H1 (cell line): ENCODE results near the gene CFHR5. TPM values are rescaled to one million over a fixed set of nuclear protein-coding genes. Genes with fewer than 3 reads are reported as not detected.

Source experiments
- CTCF ChIA-PET: fragments of 300-600 bp; sonication (Branson Sonifier 250); formaldehyde crosslinking; loops from one replicate; lab custom pipeline; 2021; ENCODE audit not compliant: partially characterized antibody; lab: Charles Lee
- POLR2A ChIA-PET: fragments of 300-600 bp; sonication (Branson Sonifier 250); formaldehyde crosslinking; loops from one replicate; lab custom pipeline; 2021; ENCODE audit warnings: inconsistent platforms; ENCODE audit not compliant: partially characterized antibody; lab: Charles Lee
- DNase-seq, 2 experiments: peaks; one replicate each; pipeline versions ENCODE4 v3.0.0 to v3.0.0-alpha.2; 2010 to 2022; ENCODE audit warnings: low spot score in 2 of 2, low read depth in 1 of 2, mixed read lengths in 1 of 2
- FAIRE-seq: peaks from 2 replicates; lab custom pipeline; 2011; peaks lifted over from hg19 to GRCh38; lab: Jason Lieb, UNC
- H2AFZ ChIP-seq: 2 replicates; pipeline ENCODE4 v1.8.1; 2012; ENCODE audit warnings: low read length, inconsistent platforms
- H2AK5ac ChIP-seq: 2 replicates; pipeline ENCODE4 v1.6.1; 2013; ENCODE audit warnings: low read depth, low read length
- H2BK120ac ChIP-seq: replicated peaks from 2 replicates; pipeline ENCODE3; 2013; ENCODE audit warnings: low read depth, low read length, inconsistent platforms
- H2BK12ac ChIP-seq: 2 replicates; pipeline ENCODE4 v1.6.1; 2013; ENCODE audit warnings: low read depth, low read length
- H2BK15ac ChIP-seq: 2 replicates; pipeline ENCODE4 v1.6.1; 2013; ENCODE audit warnings: low read length
- H2BK20ac ChIP-seq: 2 replicates; pipeline ENCODE4 v1.6.1; 2013; ENCODE audit warnings: low read length
- H2BK5ac ChIP-seq: 2 replicates; pipeline ENCODE4 v1.6.1; 2013; ENCODE audit warnings: low read depth, low read length
- H3K14ac ChIP-seq: 2 replicates; pipeline ENCODE4 v1.6.1; 2013; ENCODE audit warnings: inconsistent platforms; ENCODE audit not compliant: insufficient read length
- H3K18ac ChIP-seq: 2 replicates; pipeline ENCODE4 v1.6.1; 2013; ENCODE audit warnings: low read length; ENCODE audit errors: extremely low read depth
- H3K23ac ChIP-seq: 2 replicates; pipeline ENCODE4 v1.6.1; 2013; ENCODE audit warnings: inconsistent platforms; ENCODE audit not compliant: insufficient read length
- H3K23me2 ChIP-seq: 2 replicates; pipeline ENCODE4 v1.6.1; 2013; ENCODE audit warnings: low read depth, low read length
- H3K27ac ChIP-seq: 2 replicates; pipeline ENCODE4 v1.6.1; 2011; ENCODE audit warnings: low read depth, low read length, inconsistent platforms
- H3K27me3 ChIP-seq, 4 experiments: replicated peaks in 1 of 4; 1 replicate in 1 of 4; 2 replicates in 3 of 4; pipeline versions ENCODE4 v1.6.1 to v1.8.1; 2011 to 2013; ENCODE audit warnings: low read length in 3 of 4, mild to moderate bottlenecking in 3 of 4, inconsistent platforms in 2 of 4, mixed read lengths in 2 of 4, moderate library complexity in 1 of 4; ENCODE audit not compliant: control insufficient read depth in 3 of 4, insufficient read depth in 3 of 4; ENCODE audit errors: extremely low read depth in 1 of 4
- H3K36me3 ChIP-seq, 4 experiments: 2 replicates each; pipeline versions ENCODE4 v1.6.1 to v1.8.1; 2011 to 2013; ENCODE audit warnings: mild to moderate bottlenecking in 4 of 4, low read length in 3 of 4, moderate library complexity in 2 of 4, control low read depth in 1 of 4, inconsistent platforms in 1 of 4; ENCODE audit not compliant: insufficient read depth in 4 of 4, control insufficient read depth in 2 of 4
- H3K4ac ChIP-seq: replicated peaks from 2 replicates; pipeline ENCODE3; 2013; ENCODE audit warnings: low read length, low read depth, mixed read lengths, inconsistent platforms; ENCODE audit not compliant: insufficient read length
- H3K4me1 ChIP-seq, 4 experiments: replicated peaks in 1 of 4; 1 replicate in 1 of 4; 2 replicates in 3 of 4; pipeline versions ENCODE4 v1.6.1 to v1.8.1; 2011 to 2013; ENCODE audit warnings: low read length in 3 of 4, inconsistent platforms in 2 of 4, mixed read lengths in 1 of 4; ENCODE audit not compliant: insufficient read depth in 4 of 4, control insufficient read depth in 3 of 4
- H3K4me2 ChIP-seq, 2 experiments: 2 replicates each; pipeline versions ENCODE4 v1.6.1 to v1.8.1; 2011 to 2013; ENCODE audit warnings: low read depth in 2 of 2, low read length in 2 of 2, control low read depth in 1 of 2, inconsistent platforms in 1 of 2, mild to moderate bottlenecking in 1 of 2; ENCODE audit not compliant: insufficient read depth in 1 of 2
- H3K4me3 ChIP-seq, 4 experiments: fragments of 200-600, 300-600 bp in 1 of 4; sonication (generic), shearing (Covaris generic), sonication (Bioruptor Twin) in 1 of 4; 2 replicates each; pipeline versions ENCODE4 v1.5.1 to v1.8.1; 2011 to 2016; ENCODE audit warnings: low read length in 4 of 4, low read depth in 3 of 4, control low read depth in 2 of 4, inconsistent platforms in 2 of 4, mild to moderate bottlenecking in 2 of 4, mixed read lengths in 1 of 4, moderate library complexity in 1 of 4; ENCODE audit not compliant: insufficient read depth in 2 of 4; ENCODE audit errors: extremely low read depth in 1 of 4
- H3K56ac ChIP-seq: replicated peaks from 2 replicates; pipeline ENCODE3; 2013; ENCODE audit warnings: low read depth, mild to moderate bottlenecking, mixed read lengths, low read length, inconsistent platforms; ENCODE audit not compliant: insufficient read length
- H3K79me1 ChIP-seq: 2 replicates; pipeline ENCODE4 v1.6.1; 2013; ENCODE audit warnings: low read depth, low read length, control low read depth
- H3K79me2 ChIP-seq, 2 experiments: 2 replicates each; pipeline versions ENCODE4 v1.6.1 to v1.8.1; 2012 to 2013; ENCODE audit warnings: low read length in 2 of 2, mild to moderate bottlenecking in 2 of 2, inconsistent platforms in 1 of 2; ENCODE audit not compliant: insufficient read depth in 2 of 2, control insufficient read depth in 1 of 2
- H3K9ac ChIP-seq, 4 experiments: replicated peaks in 1 of 4; 1 replicate in 1 of 4; 2 replicates in 3 of 4; pipeline versions ENCODE4 v1.6.1 to v1.8.1; 2011 to 2013; ENCODE audit warnings: low read depth in 3 of 4, low read length in 3 of 4, control low read depth in 2 of 4, mild to moderate bottlenecking in 2 of 4, moderate library complexity in 2 of 4, inconsistent platforms in 1 of 4; ENCODE audit errors: extremely low read depth in 1 of 4
- H3K9me3 ChIP-seq, 2 experiments: 2 replicates each; pipeline versions ENCODE4 v1.6.1 to v1.8.1; 2012 to 2013; ENCODE audit warnings: mild to moderate bottlenecking in 2 of 2, moderate library complexity in 2 of 2, control low read depth in 1 of 2, inconsistent platforms in 1 of 2, low read depth in 1 of 2, low read length in 1 of 2, mixed read lengths in 1 of 2; ENCODE audit not compliant: insufficient read depth in 2 of 2
- H4K20me1 ChIP-seq, 2 experiments: replicated peaks in 1 of 2; 2 replicates each; pipeline versions ENCODE3 to v1.8.1; 2011 to 2013; ENCODE audit warnings: inconsistent platforms in 2 of 2, low read length in 2 of 2, mild to moderate bottlenecking in 1 of 2; ENCODE audit not compliant: insufficient read depth in 2 of 2, control insufficient read depth in 1 of 2
- H4K5ac ChIP-seq: 2 replicates; pipeline ENCODE4 v1.6.1; 2013; ENCODE audit warnings: low read length, low read depth, mixed read lengths, inconsistent platforms; ENCODE audit not compliant: insufficient read length
- H4K8ac ChIP-seq: 2 replicates; pipeline ENCODE4 v1.8.0; 2013; ENCODE audit warnings: mild to moderate bottlenecking, moderate library complexity, low read length, inconsistent platforms; ENCODE audit not compliant: insufficient read depth; ENCODE audit errors: extremely low read depth
- H4K91ac ChIP-seq: replicated peaks from 2 replicates; pipeline ENCODE3; 2013; ENCODE audit warnings: low read length, mixed read lengths, inconsistent platforms; ENCODE audit not compliant: insufficient read length
- CEBPB ChIP-seq: IDR thresholded peaks from 2 replicates; pipeline ENCODE4 v1.6.1; 2012; ENCODE audit warnings: low read depth, low read length
- GABPA ChIP-seq: IDR thresholded peaks from 2 replicates; pipeline ENCODE4 v1.6.1; 2011; ENCODE audit warnings: mild to moderate bottlenecking, low read length, moderate library complexity, borderline replicate concordance; ENCODE audit not compliant: insufficient read depth
- GTF2F1 ChIP-seq: IDR thresholded peaks from 2 replicates; pipeline ENCODE4 v1.6.1; 2012; ENCODE audit warnings: low read depth, low read length, improper control_type of control experiment, borderline replicate concordance
- HDAC2 ChIP-seq, 2 experiments: fragments of 300-600 bp in 1 of 2; sonication (generic) in 1 of 2; IDR thresholded peaks; 2 replicates each; pipeline ENCODE4 v1.6.1; 2011 to 2012; ENCODE audit warnings: low read depth in 2 of 2, low read length in 2 of 2, mild to moderate bottlenecking in 2 of 2, moderate library complexity in 2 of 2, borderline replicate concordance in 1 of 2, inconsistent platforms in 1 of 2
- KDM1A ChIP-seq: fragments of 200-600, 300-600 bp; sonication (generic); IDR thresholded peaks from 2 replicates; pipeline ENCODE4 v1.7.1; 2016; ENCODE audit warnings: mild to moderate bottlenecking, low read length, borderline replicate concordance
- MAFK ChIP-seq: IDR thresholded peaks from 2 replicates; pipeline ENCODE4 v1.6.1; 2012; ENCODE audit warnings: low read depth, mild to moderate bottlenecking, improper control_type of control experiment, low read length
- RNF2 ChIP-seq: fragments of 200-900, 300-1000 bp; sonication (generic); IDR thresholded peaks from 2 replicates; pipeline ENCODE4 v1.7.1; 2016; ENCODE audit warnings: borderline replicate concordance, low read depth, mild to moderate bottlenecking, antibody characterized with exemption, low read length; ENCODE audit not compliant: poor library complexity, severe bottlenecking; ENCODE audit errors: missing control alignments
- SIRT6 ChIP-seq: IDR thresholded peaks from one replicate; pipeline ENCODE4 v1.7.1; 2012; ENCODE audit warnings: low read length, inconsistent platforms
- SP1 ChIP-seq: IDR thresholded peaks from 2 replicates; pipeline ENCODE4 v1.6.1; 2011; ENCODE audit warnings: low read depth, low read length
- SUZ12 ChIP-seq: fragments of 200-600 bp; sonication (generic); IDR thresholded peaks from 2 replicates; pipeline ENCODE4 v1.6.1; 2012; ENCODE audit warnings: mild to moderate bottlenecking, inconsistent platforms, low read length, moderate library complexity, mixed read lengths
- TAF1 ChIP-seq: IDR thresholded peaks from 2 replicates; pipeline ENCODE4 v1.6.1; 2011; ENCODE audit warnings: mild to moderate bottlenecking, low read depth, low read length
- TEAD4 ChIP-seq: IDR thresholded peaks from 2 replicates; pipeline ENCODE4 v1.6.1; 2012; ENCODE audit warnings: low read depth, low read length, inconsistent platforms, mixed read lengths
- WGBS, 2 experiments: shearing (Covaris generic) in 1 of 2; methylation state at CpG; one replicate each; pipeline versions ENCODE4 v1.1.6 to v1.1.7; 2013 to 2015; ENCODE audit warnings: low lambda C conversion rate in 2 of 2, mixed read lengths in 2 of 2, inconsistent platforms in 1 of 2, low coverage in 1 of 2, missing lambda C conversion rate in 1 of 2; ENCODE audit not compliant: insufficient replicate concordance in 2 of 2, insufficient coverage in 1 of 2, insufficient read length in 1 of 2; ENCODE audit errors: extremely low coverage in 1 of 2, missing lambda C conversion rate in 1 of 2; 5-methylcytosine and 5-hydroxymethylcytosine counted together
- polyA plus RNA-seq, 7 experiments: library from polyadenylated mRNA; depleted of rRNA in 3 of 7; stranded (reverse) in 5 of 7; unstranded in 2 of 7; fragments of >200 nt in 5 of 7; fragments of 200-250 nt in 2 of 7; gene quantifications; 1 replicate in 5 of 7; 2 replicates in 1 of 7; 4 replicates in 1 of 7; pipeline versions ENCODE4 v1.2.1 to v1.2.3, GENCODE V29; 2011 to 2013; ENCODE audit warnings: missing spikeins in 2 of 7, mixed read lengths in 2 of 7
- total RNA-seq: library from RNA; stranded (reverse); fragmentation: NEBNext Ultra II Directional; extraction: Animal tissue kit (Norgen Biotek cat#: 25700); gene quantifications from 2 replicates; pipeline ENCODE4 v1.2.1, GENCODE V29; 2021

Gene CFHR5
- total and polyA plus RNA-seq, 2 of the 8 experiments (the other 6 are each of a cell fraction or from before 2014, with no cell fraction given), result not detected

DNA sequence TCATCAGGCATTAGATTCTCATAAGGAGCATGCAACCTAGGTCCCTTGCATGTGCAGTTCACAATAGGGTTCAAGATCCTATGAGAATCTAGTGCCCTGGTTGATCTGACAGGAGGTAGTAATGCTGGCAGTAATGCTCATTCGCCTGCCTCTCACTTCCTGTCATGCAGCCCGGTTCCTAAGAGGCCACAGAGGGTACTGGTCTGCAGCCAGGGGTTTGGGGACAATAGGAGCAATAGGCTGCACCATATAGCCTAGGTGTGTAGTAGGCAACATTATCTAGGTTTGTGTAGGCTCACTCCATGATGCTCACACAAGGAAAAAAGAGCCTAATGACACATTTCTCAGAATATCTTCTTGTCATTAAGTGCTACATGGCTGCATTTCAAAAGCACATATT lies 25.8 kb downstream of the CFHR5 start:
- no peak overlapping the region for H2BK120ac ChIP-seq
- H4K20me1 ChIP-seq, result no peaks in the 10 kb centered on the region
- FAIRE-seq, result no peak
- H4K5ac ChIP-seq, result no peak overlapping the region
- no peaks in the 10 kb centered on the region for H3K23me2 ChIP-seq
- ChIA-PET POLR2A (no interaction called here), CTCF (no interaction called here)
- no peaks in the 10 kb centered on the region for H3K4me1 ChIP-seq
- H3K14ac ChIP-seq, result no peak overlapping the region
- H3K79me2 ChIP-seq, result no peaks in the 10 kb centered on the region
- WGBS, 2 experiments, result 84% methylated on average over 2 of the region's 2 CpGs; no CpG with 5 or more reads in 1 of the 2 experiments
- H3K23ac ChIP-seq, result no peak overlapping the region
- no peak overlapping the region for H3K18ac ChIP-seq
- H2BK20ac ChIP-seq, result no peak overlapping the region
- H3K36me3 ChIP-seq, result no peaks in the 10 kb centered on the region
- H2BK15ac ChIP-seq, result no peak overlapping the region
- no peak overlapping the region for H3K56ac ChIP-seq
- H2BK12ac ChIP-seq, result no peak overlapping the region
- H4K91ac ChIP-seq, result no peak overlapping the region
- H2AK5ac ChIP-seq, result no peak overlapping the region
- no peak overlapping the region for H3K9ac ChIP-seq
- H3K9me3 ChIP-seq, result 0 out of 4 replicates have a peak, but pooled peaks cover 0 to 4% of the 10 kb centered on the region in 2 experiments
- H3K27me3 ChIP-seq, result no peaks in the 10 kb centered on the region
- no peak for DNase-seq
- H2BK5ac ChIP-seq, result no peak overlapping the region
- H4K8ac ChIP-seq, result no peak overlapping the region
- H3K4me3 ChIP-seq, result no peak overlapping the region
- H3K27ac ChIP-seq, result no peak overlapping the region
- H3K4ac ChIP-seq, result no peak overlapping the region
- no peaks in the 10 kb centered on the region for H3K79me1 ChIP-seq
- TF ChIP-seq SP1 (no peak), SUZ12 (no peak), KDM1A (no peak), SIRT6 (no peak), RNF2 (no peak), TEAD4 (no peak), CEBPB (no peak), MAFK (no peak), HDAC2 (IDR thresholded peaks at IDR 0.05; ENCODE audit: borderline replicate concordance in 1 of 2, low read depth in 2 of 2, low read length in 2 of 2) (no peak), GTF2F1 (no peak), TAF1 (no peak), GABPA (no peak)
- no peak overlapping the region for H2AFZ ChIP-seq
- no peak overlapping the region for H3K4me2 ChIP-seq
